NCI-H1092 (cell line): ENCODE measurements around the gene DSTN.

Experiments used
- DNase-seq: peaks from one replicate; lab custom pipeline; 2025; lab: John Stamatoyannopoulos, UW

The DSTN gene

GRCh38 chr20:17569616-17570346, at the start of gene DSTN:
TSS of gene DSTN (plus strand) at chr20:17570075. CDS start at chr20:17570209, 134 bp downstream.
- DNase-seq, result peak; percentile 74

- no peak for DNase-seq
These were observed 49.3 kb upstream of the DSTN start for GRCh38 chr20:17520583-17520982.

GRCh38 chr20:17522528-17522927, 47.3 kb upstream of the DSTN start:
- no peak for DNase-seq

- DNase-seq, result no peak
These were observed 46.5 kb upstream of the DSTN start for GRCh38 chr20:17523326-17523725.

- no peak for DNase-seq
These were observed 45.3 kb upstream of the DSTN start for GRCh38 chr20:17524560-17524959.

GRCh38 chr20:17525132-17525531, 44.7 kb upstream of the DSTN start:
- DNase-seq, result no peak

GRCh38 chr20:17525650-17526049, 44.2 kb upstream of the DSTN start:
- DNase-seq, result no peak

- no peak for DNase-seq
These were observed 40.3 kb upstream of the DSTN start for GRCh38 chr20:17529586-17529985.

- no peak for DNase-seq
These were observed 39.7 kb upstream of the DSTN start for GRCh38 chr20:17530153-17530552.

GRCh38 chr20:17530716-17531664, 38.9 kb upstream of the DSTN start, which contains the start of gene BFSP1:
TSS of gene BFSP1 (minus strand) at chr20:17531379. CDS start at chr20:17531329, 50 bp downstream.
- peak; percentile 53 for DNase-seq

GRCh38 chr20:17531665-17532025, 38.2 kb upstream of the DSTN start:
- no peak for DNase-seq

GRCh38 chr20:17533396-17533795, 36.5 kb upstream of the DSTN start:
- peak; percentile 5 for DNase-seq

- DNase-seq, result no peak
These were observed 35.8 kb upstream of the DSTN start for GRCh38 chr20:17534077-17534476.

- DNase-seq, result peak; percentile 70
These were observed 32.9 kb upstream of the DSTN start for GRCh38 chr20:17536944-17537444.

- DNase-seq, result no peak
These were observed 31.9 kb upstream of the DSTN start for GRCh38 chr20:17537959-17538358.

GRCh38 chr20:17538517-17539170, 31.2 kb upstream of the DSTN start:
- DNase-seq, result no peak

- DNase-seq, result no peak
These were observed 28.3 kb upstream of the DSTN start for GRCh38 chr20:17541596-17541995.

- no peak for DNase-seq
These were observed 27.9 kb upstream of the DSTN start for GRCh38 chr20:17541996-17542395.

- DNase-seq, result no peak
These were observed 27.4 kb upstream of the DSTN start for GRCh38 chr20:17542481-17542880.

GRCh38 chr20:17542993-17543412, 26.9 kb upstream of the DSTN start:
- DNase-seq, result no peak

- no peak for DNase-seq
These were observed 26.2 kb upstream of the DSTN start for GRCh38 chr20:17543531-17544131.

GRCh38 chr20:17545127-17545526, 24.7 kb upstream of the DSTN start:
- no peak for DNase-seq
